Fibroblast of mammary gland (primary cell): ENCODE results near the gene PALLD.

ENCODE experiments used
- DNase-seq: peaks from one replicate; pipeline ENCODE4 v3.0.0-alpha.2; 2010; ENCODE audit warnings: low read depth
- H3K4me3 ChIP-seq: 2 replicates; pipeline ENCODE4 v1.5.1; 2011; ENCODE audit warnings: low read depth, mild to moderate bottlenecking, low read length, moderate library complexity; ENCODE audit not compliant: control insufficient read depth
- TF ChIP-seq, protein P1 (sequence below): conservative IDR thresholded peaks from 2 replicates; pipeline ENCODE4 v1.5.1; 2011; ENCODE audit warnings: low read depth, low read length, inconsistent platforms; ENCODE audit not compliant: control insufficient read depth, insufficient read depth

The PALLD gene

DNA sequence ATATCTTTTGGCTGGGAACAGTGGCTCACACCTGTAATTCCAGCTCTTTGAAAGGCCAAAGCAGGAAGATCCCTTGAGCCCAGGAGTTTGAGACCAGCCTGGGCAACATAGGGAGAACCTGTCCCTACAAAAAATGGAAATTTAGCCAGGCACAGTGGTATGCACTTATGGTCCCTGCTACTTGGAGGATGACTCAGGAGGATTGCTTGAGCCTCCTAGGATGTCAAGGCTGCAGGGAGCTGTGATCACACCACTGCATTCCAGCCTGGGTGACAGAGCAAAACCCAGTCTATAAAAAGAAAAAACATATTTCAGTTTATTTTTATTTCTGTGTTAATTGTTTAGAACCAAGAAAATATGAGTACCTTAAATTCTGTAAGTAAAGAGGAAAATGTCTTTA, 389.5 kb downstream of the PALLD start:
- peak; percentile 63 for DNase-seq

DNA sequence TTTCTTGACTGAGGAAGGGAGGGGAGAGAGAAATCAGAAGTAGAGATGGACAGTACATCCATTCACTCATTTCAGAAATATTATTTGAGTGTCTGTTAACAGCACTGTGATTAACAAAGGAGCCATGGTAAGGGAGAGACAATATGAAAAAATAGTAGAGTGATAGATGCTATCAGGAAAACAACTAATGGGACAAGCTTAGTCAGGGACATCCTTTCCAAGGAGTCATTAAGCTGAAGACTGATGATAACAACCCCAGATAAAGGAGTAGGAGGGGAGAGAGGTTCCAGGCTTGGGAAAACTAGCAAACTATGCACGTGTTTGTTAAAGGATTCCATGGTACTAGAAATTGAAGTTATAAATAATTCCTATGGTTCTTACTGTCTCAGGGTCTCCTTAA, 391.0 kb downstream of the PALLD start:
- DNase-seq = no peak
- no peak overlapping the region for H3K4me3 ChIP-seq
- TF ChIP-seq, protein P1, sequence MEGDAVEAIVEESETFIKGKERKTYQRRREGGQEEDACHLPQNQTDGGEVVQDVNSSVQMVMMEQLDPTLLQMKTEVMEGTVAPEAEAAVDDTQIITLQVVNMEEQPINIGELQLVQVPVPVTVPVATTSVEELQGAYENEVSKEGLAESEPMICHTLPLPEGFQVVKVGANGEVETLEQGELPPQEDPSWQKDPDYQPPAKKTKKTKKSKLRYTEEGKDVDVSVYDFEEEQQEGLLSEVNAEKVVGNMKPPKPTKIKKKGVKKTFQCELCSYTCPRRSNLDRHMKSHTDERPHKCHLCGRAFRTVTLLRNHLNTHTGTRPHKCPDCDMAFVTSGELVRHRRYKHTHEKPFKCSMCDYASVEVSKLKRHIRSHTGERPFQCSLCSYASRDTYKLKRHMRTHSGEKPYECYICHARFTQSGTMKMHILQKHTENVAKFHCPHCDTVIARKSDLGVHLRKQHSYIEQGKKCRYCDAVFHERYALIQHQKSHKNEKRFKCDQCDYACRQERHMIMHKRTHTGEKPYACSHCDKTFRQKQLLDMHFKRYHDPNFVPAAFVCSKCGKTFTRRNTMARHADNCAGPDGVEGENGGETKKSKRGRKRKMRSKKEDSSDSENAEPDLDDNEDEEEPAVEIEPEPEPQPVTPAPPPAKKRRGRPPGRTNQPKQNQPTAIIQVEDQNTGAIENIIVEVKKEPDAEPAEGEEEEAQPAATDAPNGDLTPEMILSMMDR = no peak

More for the DNA sequence above, 389.5 kb downstream of the PALLD start:
- TF ChIP-seq, protein P1 = no peak
- no peak overlapping the region for H3K4me3 ChIP-seq

DNA sequence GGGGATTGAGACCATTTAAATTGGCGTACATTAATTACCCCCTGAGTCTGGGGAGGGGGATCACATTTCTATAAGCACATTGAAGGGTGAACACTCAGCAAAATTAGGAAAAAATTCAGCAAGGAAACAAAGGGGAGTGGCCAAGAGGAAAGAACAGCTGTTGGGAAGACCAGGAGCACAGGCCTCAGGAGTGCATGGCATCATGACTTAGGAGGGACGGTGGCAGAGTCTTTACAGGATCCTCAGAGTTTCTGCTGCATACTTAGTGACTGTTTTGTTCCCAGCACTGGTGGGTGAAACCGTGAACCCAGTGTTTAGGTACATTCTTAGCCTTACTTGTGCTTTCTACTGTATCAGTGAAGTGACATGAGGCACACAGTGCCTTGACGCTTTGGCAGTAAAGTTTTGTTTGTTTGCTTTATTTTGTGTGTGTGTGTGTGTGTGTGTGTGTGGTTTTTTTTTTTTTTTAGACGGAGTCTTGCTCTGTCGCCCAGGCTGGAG, 391.9 kb downstream of the PALLD start:
- H3K4me3 ChIP-seq = no peak overlapping the region
- DNase-seq = no peak
- TF ChIP-seq, protein P1 = no peak

DNA sequence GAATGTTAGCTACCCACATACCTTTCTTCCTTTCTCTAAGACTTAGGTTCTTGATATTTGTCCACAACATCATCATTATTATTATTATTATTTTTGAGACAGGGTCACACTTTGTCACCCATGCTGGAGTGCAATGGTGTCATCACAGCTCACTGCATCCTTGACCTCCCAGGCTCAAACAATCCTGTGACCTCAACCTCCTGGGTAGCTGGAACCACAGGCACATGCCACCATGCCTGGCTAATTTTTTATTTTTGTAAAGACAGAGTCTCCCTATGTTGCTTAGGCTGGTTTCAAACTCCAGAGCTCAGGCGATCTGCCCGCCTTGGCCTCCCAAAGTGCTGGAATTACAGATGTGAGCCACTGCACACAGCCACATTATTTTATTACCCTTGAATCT, 394.2 kb downstream of the PALLD start:
- no peak overlapping the region for H3K4me3 ChIP-seq
- TF ChIP-seq, protein P1 = no peak
- no peak for DNase-seq

DNA sequence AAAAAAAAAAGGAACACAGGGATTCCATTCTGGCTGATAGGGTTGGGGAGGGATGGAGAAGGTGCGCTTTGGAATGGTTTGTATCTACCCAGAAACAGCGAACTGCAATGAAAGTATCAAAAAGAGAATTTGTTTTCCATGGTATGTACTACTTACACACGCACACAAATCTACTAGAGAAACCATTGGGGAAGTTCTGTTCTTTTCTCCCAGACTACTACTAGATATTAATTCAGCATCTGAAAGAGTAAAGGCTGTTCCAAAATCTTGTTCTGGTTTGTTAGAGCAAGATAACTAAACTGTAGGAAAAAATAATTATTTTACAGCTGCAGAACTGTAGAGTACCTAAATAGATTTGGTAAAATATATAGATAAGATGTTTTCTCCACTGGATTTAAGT, 394.8 kb downstream of the PALLD start:
- TF ChIP-seq, protein P1 = no peak
- H3K4me3 ChIP-seq = no peak overlapping the region

DNA sequence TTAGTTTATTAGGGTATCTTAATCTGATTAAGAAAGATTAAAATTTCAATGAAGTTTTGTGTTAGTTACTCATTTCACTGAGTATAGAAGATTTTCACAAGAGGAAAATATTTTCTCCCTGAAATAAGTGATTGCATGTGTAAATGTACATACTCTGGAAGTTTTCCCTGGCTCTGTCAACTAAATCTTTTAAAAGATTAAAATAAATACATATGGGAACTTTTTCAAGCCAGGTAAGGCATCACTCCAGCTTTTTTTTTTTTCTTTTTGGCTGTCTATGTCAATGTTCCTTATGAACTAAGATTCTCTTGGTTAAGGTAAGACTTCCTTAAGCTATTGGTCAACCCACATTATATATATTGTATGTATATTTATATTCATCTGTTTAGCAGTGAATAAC, 395.6 kb downstream of the PALLD start:
- TF ChIP-seq, protein P1 = no peak
- no peak overlapping the region for H3K4me3 ChIP-seq
- no peak for DNase-seq

More for the DNA sequence above, 394.8 kb downstream of the PALLD start:
- DNase-seq = no peak

DNA sequence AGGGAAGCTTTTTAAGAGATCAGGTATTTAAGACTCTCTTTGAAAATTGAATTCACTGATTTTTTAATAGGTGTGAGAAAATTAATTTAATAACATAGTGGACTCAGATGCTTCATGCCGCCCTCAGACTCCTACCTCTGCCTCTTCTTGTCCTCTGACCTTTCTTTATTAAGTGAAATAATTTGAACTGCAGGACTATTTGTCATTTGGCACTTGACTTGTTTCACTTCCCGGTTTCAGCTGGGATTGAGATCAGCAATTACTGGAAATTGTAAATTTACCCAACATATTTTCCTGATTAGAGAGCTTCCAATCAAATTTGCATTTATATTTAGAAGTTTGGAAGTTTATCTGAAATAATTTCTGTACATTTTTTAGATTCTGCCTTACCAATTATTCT, 396.4 kb downstream of the PALLD start:
- no peak overlapping the region for H3K4me3 ChIP-seq
- no peak for DNase-seq
- TF ChIP-seq, protein P1 = no peak
